Kidney epithelial cell (primary cell): ENCODE measurements around the gene MPEG1. TPM values are rescaled to one million over a fixed set of nuclear protein-coding genes. Genes with fewer than 3 reads are reported as not detected.

Source experiments
- DNase-seq: peaks from one replicate; pipeline ENCODE4 v3.0.0-alpha.2; 2010; ENCODE audit warnings: low read depth
- H3K27me3 ChIP-seq: 2 replicates; pipeline ENCODE4 v1.6.0; 2011; ENCODE audit warnings: low read length; ENCODE audit not compliant: control insufficient read depth, insufficient read depth
- H3K36me3 ChIP-seq: 2 replicates; pipeline ENCODE4 v1.5.1; 2011; ENCODE audit warnings: low read length; ENCODE audit not compliant: control insufficient read depth, insufficient read depth
- H3K4me3 ChIP-seq: 2 replicates; pipeline ENCODE4 v1.5.1; 2011; ENCODE audit warnings: low read depth, mild to moderate bottlenecking, control low read depth, low read length
- CTCF ChIP-seq: IDR thresholded peaks from 2 replicates; pipeline ENCODE4 v1.5.1; 2011; ENCODE audit warnings: mild to moderate bottlenecking, moderate library complexity, low read length, control low read depth, inconsistent platforms; ENCODE audit not compliant: insufficient read depth, poor library complexity, severe bottlenecking
- total RNA-seq: library from RNA; depleted of rRNA; stranded (reverse); fragments of >200 nt; gene quantifications from 2 replicates; pipeline ENCODE4 v1.2.3, GENCODE V29; 2015

The MPEG1 gene
- total RNA-seq, 1 donor from 2014 or later, result not detected

- no peak for DNase-seq
- H3K27me3 ChIP-seq, result no peaks in the 10 kb centered on the region
- H3K4me3 ChIP-seq, result no peak overlapping the region
- no peaks in the 10 kb centered on the region for H3K36me3 ChIP-seq
- no peak for TF ChIP-seq CTCF
These were observed 9.8 kb upstream of the MPEG1 start for GRCh38 chr11:59222464-59223060.

- Histone ChIP-seq H3K36me3 (no peaks in the 10 kb centered on the region), H3K27me3 (no peaks in the 10 kb centered on the region), H3K4me3 (no peak overlapping the region)
- DNase-seq, result no peak
- no peak for TF ChIP-seq CTCF
These were observed 8.7 kb upstream of the MPEG1 start for GRCh38 chr11:59221441-59221840.

GRCh38 chr11:59219836-59220235 lies 7.1 kb upstream of the MPEG1 start:
- no peaks in the 10 kb centered on the region for H3K27me3 ChIP-seq
- no peak for TF ChIP-seq CTCF

GRCh38 chr11:59218893-59219292 lies 6.2 kb upstream of the MPEG1 start:
- Histone ChIP-seq H3K27me3 (no peaks in the 10 kb centered on the region), H3K36me3 (no peaks in the 10 kb centered on the region), H3K4me3 (no peak overlapping the region)
- no peak for DNase-seq
- TF ChIP-seq CTCF, result no peak

More at GRCh38 chr11:59219836-59220235, 7.1 kb upstream of the MPEG1 start:
- Histone ChIP-seq H3K4me3 (no peak overlapping the region), H3K36me3 (no peaks in the 10 kb centered on the region)
- no peak for DNase-seq

GRCh38 chr11:59218319-59218718 lies 5.6 kb upstream of the MPEG1 start:
- no peak for TF ChIP-seq CTCF
- H3K36me3 ChIP-seq, result no peaks in the 10 kb centered on the region

More at GRCh38 chr11:59218319-59218718, 5.6 kb upstream of the MPEG1 start:
- H3K4me3 ChIP-seq, result no peak overlapping the region
- no peak for DNase-seq
- no peaks in the 10 kb centered on the region for H3K27me3 ChIP-seq
